IPS-11a (cell line): Measurements from ENCODE around the gene CA11.
A peak's percentile ranks its signal among the peaks of the same experiment; 100 is the strongest.

Source experiments
- H3K4me3 ChIP-seq: one replicate; pipeline ENCODE4 v1.5.1; 2013; ENCODE audit warnings: low read depth, low read length, control low read depth

Gene CA11

DNA sequence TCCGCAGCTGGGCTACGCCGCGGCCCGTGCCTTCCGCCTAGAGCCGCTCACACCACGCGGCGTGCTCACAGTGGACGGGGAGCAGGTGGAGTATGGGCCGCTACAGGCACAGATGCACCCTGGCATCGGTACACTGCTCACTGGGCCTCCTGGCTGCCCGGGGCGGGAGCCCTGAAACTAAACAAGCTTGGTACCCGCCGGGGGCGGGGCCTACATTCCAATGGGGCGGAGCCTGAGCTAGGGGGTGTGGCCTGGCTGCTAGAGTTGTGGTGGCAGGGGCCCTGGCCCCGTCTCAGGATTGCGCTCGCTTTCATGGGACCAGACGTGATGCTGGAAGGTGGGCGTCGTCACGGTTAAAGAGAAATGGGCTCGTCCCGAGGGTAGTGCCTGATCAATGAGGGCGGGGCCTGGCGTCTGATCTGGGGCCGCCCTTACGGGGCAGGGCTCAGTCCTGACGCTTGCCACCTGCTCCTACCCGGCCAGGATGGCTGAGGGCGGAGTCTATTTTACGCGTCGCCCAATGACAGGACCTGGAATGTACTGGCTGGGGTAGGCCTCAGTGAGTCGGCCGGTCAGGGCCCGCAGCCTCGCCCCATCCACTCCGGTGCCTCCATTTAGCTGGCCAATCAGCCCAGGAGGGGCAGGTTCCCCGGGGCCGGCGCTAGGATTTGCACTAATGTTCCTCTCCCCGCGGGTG lies 16.2 kb downstream of the CA11 start:
- no peak overlapping the region for H3K4me3 ChIP-seq

DNA sequence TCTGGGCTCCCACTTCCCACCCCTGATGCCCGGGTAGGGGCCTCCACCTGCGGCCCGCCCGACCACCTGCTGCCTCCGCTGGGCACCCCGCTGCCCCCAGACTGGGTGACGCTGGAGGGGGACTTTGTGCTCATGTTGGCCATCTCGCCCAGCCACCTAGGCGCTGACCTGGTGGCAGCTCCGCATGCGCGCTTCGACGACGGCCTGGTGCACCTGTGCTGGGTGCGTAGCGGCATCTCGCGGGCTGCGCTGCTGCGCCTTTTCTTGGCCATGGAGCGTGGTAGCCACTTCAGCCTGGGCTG lies 16.7 kb downstream of the CA11 start:
- no peak overlapping the region for H3K4me3 ChIP-seq

DNA sequence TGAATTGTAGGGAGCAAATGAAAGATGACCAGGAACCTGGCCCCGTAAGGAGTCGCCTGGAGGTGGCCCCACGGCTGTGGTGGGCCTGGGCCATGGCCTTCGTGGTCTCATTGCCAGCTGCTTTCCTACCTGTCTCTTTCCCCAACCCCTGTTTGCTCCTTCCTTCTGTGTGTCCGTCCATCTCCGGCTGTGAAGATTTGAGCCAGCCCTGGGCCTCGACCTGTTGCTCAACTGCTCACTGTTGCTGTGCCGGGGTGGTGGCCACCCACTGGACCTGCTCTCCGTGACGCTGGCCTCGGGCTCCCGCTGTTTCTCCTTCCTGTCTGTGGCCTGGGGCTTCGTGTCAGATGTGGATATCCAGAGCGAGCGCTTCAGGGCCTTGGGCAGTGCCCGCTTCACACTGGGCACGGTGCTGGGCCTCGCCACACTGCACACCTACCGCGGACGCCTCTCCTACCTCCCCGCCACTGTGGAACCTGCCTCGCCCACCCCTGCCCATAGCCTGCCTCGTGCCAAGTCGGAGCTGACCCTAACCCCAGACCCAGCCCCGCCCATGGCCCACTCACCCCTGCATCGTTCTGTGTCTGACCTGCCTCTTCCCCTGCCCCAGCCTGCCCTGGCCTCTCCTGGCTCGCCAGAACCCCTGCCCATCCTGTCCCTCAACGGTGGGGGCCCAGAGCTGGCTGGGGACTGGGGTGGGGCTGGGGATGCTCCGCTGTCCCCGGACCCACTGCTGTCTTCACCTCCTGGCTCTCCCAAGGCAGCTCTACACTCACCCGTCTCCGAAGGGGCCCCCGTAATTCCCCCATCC lies 17.3 kb downstream of the CA11 start:
- no peak overlapping the region for H3K4me3 ChIP-seq

DNA sequence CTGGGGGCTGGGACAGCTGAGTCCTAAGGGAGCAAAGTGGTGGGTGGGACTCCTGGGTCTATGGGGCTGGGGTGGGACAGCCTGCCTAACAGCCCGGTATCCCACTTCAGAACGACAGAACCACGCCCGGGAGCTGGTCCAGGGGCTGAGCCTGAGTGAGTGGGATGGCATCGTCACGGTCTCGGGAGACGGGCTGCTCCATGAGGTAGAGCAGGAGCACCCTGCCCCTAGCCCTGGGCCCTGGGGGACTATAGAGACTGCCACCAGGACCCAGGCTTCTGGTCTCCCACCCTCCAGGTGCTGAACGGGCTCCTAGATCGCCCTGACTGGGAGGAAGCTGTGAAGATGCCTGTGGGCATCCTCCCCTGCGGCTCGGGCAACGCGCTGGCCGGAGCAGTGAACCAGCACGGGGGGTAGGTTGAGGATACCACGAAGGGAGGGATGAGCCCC lies 18.1 kb downstream of the CA11 start:
- no peak overlapping the region for H3K4me3 ChIP-seq

DNA sequence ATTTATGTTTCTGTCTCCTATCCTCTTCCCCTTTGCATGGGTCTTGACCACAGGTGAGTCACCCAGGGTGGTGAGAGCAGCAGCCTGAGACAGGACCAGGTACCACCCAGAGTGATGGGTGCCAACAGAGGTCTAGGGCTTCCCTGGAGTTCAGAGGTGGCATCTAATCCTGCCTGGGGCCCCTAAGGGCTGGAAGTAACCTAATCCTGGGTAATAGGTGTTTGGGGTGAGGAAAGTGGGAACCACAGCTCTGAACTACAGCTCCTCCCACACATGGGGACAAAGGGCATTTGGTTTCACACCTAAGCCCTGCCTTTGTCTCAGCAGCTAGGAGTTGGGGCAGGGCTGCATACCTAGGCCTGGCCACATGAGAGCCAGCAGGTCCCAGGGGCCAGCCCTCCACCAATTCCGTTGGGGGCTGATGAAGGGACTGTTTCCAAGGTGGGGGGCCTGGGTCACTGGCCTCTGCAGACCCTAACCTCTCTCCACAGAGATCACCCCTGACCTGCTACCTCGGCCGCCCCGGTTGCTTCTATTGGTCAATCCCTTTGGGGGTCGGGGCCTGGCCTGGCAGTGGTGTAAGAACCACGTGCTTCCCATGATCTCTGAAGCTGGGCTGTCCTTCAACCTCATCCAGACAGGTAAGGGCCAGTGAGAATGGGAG lies 18.7 kb downstream of the CA11 start:
- H3K4me3 ChIP-seq = no peak overlapping the region

DNA sequence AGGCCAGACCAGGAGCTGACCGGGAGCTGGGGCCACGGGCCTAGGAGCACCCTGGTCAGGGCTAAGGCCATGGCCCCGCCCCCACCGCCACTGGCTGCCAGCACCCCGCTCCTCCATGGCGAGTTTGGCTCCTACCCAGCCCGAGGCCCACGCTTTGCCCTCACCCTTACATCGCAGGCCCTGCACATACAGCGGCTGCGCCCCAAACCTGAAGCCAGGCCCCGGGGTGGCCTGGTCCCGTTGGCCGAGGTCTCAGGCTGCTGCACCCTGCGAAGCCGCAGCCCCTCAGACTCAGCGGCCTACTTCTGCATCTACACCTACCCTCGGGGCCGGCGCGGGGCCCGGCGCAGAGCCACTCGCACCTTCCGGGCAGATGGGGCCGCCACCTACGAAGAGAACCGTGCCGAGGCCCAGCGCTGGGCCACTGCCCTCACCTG lies 20.1 kb downstream of the CA11 start:
- H3K4me3 ChIP-seq = no peak overlapping the region

DNA sequence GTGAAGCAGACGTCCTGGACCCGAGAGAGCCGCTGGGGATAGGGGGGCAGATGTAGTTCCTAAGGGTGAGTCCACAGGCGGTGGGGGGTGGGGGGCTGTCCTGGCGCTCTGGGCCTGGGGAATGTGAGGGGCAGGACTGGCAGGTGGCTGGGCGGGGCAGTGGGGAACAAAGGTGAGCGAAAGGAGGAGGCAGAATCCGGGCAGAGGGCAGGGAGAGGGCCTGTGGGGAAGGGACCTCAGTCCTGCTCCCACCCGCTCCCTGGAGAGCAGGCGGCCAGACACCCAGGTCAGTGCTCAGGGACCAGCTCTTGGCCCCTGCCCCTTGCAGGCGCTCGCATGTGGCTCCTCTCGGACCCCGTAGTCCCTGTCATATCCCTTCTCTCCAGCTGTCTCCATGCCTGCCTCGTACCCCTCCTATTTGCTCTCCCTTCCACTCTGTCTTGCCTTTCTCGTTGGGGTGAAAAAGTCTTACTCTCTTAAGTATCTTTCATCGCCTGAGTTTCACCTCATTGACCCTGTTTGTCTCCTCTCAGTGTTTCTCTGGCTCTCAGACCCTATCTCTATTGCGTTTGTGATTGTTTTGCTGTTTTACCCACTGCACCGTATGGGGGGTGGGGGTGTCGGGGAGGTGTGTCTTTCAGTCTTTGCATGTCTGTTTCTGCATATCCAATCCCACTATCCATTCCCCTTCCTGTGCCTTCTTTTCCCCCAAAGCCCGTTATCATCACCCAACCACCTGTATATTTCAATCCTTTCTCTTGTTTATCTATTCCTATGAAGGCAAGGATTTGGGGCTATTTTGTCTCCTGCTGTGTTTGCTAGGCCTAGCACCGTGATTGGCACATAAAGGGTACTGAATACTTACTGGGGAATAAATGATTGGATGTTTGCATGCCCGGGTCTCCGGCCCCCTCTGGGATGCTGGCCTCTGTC lies 20.9 kb downstream of the CA11 start:
- peak overlapping the region; percentile 67 for H3K4me3 ChIP-seq

DNA sequence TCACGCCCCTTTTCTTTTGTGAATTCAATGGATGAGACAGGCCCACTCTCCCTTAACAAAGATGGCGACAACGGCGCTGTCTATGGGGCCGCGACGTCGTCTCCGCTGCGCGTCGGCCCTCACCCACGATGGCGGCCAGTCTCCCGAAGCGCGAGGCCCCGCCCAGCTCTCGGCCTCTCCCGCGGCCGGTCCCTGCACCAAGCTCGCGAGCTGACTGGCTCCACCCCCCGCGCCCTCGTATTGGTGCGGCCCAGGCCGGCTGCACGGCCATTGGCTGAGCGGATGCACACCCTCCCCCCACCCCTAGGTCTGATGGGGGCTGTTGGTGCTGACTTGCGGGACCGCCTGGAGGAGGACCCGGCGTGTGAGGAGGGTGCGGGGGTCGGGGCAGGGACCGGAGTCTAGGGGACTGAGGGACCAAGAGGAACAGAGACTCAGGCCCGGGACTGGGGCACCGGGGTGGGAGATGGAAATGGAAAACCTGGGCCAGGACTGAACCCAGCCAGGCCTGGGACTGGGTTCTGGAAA lies 21.9 kb downstream of the CA11 start:
- peak overlapping the region; percentile 67 for H3K4me3 ChIP-seq

DNA sequence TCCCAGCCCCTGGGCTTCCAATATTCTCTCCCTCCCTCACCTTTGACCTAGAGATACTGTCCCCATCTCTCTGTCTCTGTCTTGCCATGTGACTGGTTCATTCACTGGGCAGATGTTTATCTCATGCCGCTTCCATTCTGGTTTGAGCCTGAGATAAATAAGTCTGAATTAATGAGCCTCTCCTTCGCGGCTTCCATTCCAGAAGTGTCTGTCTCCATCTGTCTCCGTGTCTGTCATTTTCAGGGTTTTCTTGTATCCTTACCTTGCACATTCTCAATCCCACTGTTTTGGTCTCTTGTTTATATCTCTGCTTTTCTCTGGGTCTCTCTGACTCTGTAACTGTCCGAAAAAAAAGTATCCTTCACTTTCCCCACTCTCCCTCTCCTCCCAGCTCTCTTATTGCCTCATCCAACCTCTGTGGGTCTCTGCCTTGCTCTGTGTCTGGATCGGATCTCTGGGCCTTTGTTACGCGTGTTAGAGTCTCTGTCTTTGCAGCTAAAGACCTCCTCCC lies 22.4 kb downstream of the CA11 start:
- H3K4me3 ChIP-seq = peak overlapping the region; percentile 37

DNA sequence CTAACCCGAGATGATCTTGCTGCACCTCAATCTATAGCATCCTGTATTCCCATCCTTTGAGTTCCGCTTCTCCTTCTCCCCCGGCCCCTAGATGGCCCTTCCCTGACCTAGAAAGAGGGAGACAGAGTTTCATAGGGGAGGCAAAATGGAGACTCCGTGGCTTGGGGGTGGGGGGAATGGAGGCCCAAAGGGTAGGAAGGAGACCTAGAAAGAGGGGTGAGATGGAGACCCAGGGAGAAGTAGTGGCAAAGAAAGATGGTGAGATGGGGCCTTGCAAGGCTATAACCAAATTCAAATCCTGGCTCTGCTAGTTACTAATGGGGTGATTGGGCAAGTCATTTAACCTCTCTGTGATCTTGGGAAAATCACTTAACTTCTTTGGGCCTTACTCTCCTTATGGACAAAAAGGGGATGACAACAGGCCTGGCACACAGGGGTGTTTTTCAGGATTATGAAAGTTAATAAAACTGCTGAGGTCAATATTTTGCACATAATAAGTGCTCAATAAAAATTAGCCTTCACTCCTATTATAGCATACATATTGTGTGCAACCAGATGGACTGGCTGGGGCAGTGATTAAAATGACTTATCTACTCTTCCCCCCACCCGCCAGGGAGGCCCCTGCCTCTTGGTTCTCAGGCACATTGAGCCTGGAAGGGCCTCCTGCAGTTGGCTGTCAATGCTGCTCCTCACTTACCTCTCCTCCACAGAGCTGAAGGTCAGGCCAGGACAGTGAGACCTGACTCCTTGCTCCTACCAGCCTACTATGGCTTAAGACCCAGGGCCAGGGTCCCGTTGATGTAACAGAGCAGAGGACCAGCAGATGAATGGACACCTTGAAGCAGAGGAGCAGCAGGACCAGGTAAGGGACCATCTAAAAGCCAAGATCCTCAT lies 26.0 kb downstream of the CA11 start:
- H3K4me3 ChIP-seq = peak overlapping the region; percentile 70

DNA sequence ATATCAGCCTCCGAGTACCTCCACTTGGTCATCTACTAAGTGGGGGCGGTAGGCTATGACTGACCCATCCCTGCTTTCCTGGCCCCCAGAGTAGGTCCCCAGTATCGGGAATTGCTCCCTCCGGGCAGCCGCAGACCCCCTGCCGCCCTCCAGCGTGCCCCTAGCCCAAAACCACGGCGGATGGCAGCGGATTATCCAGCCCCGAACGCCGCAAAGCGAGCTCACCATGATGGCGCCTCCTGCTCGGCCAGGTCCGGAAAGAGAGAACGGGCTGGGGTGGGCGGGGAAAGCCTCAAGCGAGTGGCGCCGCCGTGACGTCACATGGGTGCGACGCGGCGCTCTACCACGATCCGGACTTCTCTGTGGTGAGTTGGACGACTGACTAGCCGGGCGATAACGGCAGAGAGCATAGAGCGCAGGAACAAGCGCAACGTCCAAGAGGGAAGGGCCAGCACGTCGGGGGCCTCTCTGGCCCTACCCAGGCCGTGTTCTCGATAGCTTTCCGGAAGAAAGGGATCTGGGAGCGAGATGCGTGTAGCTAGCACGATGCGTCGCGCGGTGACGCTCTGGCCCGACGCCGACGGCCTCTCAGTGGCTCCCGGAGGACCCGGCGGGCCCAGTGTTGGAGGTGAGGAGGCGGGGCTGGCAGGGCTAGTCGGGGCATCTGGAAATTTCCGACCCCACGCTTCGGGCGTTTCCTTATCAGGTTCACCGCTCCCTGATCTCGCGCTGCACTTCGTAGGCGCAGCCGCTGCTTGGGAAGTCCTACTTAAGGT lies 26.9 kb downstream of the CA11 start, which contains the start of the genes RPL18 and SPHK2:
Gene RPL18 (minus strand): TSS at position 263 of the 776 bp plus-strand sequence. CDS start 35 bp downstream, at position 228.
Gene SPHK2 (plus strand): TSS at position 591 of the 776 bp plus-strand sequence. CDS start 1,009 bp downstream, outside the sequence.
- peak within 1 kb of the TSS; percentile 98 for H3K4me3 ChIP-seq

DNA sequence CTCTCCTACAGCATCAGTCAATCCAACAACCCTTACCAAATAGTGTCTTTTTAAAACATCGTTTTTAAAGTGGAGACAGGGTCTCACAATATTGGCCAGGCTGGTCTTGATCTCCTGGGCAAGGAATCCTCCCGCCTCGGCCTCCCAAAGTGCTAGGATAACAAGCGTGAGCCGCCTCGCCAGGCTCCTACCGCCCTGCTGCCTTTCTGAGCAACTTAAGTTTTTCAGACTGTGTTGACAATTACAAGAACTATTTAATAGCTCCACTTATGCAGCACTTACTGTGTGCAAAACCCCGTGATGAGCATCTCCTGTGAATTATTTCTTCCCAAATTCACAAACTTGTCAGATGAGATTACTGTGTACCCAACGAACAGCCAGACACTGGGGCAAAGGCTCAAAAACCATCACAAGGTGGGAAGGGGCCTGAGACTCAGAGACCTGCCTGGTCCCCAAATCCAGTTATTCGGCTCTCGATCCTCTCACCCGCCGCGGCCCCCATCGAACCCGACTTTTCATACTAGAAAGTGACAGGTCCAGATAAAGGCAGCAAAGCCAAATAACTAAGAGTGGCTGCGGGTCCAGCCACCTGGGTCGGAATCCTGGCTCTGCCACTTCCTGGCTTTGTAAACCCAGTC lies 27.6 kb downstream of the CA11 start:
- H3K4me3 ChIP-seq = peak overlapping the region; percentile 98

DNA sequence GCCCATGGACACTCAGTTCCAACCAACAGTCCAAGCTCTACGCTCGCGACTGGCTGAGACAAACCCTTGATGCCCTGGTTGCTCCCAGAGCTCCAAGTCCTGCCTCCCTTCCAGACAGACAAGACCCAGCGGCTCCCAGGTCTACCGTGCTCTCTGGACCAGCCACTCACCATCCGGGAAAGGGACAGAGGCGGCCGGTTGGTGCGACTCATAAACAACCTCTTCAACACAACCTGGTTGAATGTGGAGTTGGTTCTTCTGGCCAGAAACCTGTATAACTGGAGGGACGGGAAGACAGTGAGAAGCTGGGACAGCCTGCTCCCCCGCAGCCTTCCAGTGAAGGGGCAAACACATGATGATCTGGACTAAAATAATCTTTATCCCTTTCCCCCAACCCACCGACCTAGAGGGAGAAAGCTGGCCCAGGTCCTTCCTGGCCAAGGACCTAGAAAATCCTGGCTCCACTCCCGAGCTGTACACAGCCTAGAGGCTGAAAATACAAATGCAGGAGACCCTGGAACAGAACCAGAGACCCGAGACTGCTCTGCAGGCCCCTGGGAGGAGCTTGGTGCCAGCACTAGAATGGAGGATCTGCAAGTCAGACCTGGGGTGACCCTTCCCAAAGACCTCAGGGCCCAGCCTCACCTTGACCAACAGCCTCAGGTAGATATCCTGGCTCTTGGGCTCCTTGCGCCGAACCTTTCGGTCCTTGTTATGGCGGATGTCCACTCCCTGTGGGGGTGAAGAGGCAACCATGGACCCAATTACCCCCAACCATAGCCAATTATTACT lies 28.6 kb downstream of the CA11 start:
- peak overlapping the region; percentile 98 for H3K4me3 ChIP-seq

DNA sequence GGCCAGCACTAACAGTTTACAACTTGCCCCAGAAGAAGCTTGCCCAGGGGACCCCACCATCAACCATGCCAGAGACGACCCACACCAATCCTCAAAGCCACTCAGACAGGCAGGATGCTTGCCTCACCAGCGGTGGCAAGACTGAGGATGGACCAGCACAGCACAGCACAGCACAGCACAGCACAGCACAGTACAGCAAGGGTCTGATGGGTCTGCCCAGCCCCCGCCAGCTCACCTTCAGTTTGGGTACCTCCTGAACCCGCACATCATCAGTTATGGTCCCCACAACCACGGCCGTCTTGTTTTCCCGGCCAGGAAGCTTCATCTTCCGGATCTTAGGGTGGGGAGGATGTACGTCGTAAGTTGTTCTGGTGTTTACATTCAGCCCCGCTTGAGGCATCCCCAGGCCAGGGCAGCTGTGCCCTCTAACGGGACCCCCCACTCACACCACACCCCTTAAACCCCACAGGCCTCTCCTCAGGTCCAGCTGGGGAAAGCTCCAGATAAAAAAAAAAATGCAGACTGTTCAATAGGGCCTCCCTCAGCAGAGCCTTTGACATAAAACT lies 29.4 kb downstream of the CA11 start:
- H3K4me3 ChIP-seq = no peak overlapping the region

DNA sequence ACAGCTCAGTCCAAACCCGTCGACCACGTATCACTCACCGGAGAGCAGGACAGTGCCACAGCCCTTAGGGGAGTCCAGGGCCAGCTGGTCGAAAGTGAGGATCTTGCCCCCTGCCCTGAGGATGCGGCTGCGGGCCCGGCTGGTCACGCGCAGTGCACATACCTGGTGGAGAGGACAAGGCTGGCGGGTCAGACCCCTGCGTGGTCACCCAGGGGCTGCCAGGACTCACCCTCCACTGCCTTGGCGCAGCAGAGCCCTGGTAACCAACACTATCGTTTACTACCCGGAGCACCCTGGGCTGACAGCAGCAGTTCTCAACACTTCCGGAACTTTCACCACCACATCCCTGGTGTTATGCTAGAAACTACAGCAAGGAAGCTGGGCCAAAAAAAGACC lies 29.9 kb downstream of the CA11 start:
- H3K4me3 ChIP-seq = no peak overlapping the region

DNA sequence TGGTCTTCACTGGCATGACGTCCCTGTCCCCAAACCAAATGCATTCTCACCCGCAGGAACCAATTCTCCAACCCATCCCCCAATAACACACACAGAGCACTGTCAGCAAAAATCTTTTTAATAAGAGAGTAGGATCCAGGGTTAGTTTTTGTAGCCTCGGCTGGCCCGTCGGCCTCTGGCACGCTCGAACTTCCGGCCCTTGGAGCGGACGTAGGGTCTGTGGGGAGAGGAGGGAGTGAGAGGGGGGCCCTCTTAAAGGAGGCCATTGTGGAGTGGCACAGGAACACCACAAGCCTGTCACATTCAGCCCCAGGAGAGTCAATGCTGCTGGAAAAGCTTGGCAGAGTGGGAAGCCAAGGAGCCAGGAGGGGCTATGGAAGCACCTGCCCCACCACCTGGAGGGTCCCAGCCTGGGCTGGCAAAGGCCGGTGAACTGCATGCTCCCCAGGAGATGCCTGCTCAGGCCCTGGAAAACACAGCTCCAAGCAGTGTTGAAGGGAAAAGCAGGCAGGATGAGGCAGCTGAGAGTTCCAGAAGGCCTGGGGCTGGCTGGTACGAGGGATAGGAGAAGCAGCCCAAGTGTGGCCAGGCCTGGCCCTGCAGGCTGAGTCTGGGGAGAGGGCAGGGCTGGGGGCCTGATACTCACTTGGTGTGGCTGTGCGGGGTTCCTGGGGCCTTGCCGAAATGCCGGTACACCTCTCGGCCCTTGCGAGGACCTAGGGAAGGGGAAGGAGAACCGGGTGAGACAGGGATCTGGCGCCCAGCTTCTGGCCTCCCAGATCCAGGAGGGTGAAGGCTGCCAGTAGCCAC lies 30.6 kb downstream of the CA11 start:
- no peak overlapping the region for H3K4me3 ChIP-seq
